Thymus (tissue), 11 donors: ENCODE data around the gene SEZ6L. TPM values are rescaled to one million over a fixed set of nuclear protein-coding genes. Genes with fewer than 3 reads are reported as not detected.

ENCODE experiments used
- DNase-seq, 9 donors: peaks; one replicate each; pipeline ENCODE4 v3.0.0-alpha.2; 2013; ENCODE audit warnings: low spot score in 9 of 9, low read depth in 6 of 9, missing footprints in 1 of 9
- H3K27ac ChIP-seq, 2 donors: one replicate each; pipeline ENCODE4 v1.5.1; 2013; ENCODE audit warnings: control low read depth in 1 of 2, low read depth in 1 of 2, low read length in 1 of 2, mild to moderate bottlenecking in 1 of 2, moderate library complexity in 1 of 2
- H3K27me3 ChIP-seq, 2 donors: one replicate each; pipeline ENCODE4 v1.5.1; 2013; ENCODE audit warnings: low read length in 1 of 2; ENCODE audit not compliant: control insufficient read depth in 2 of 2, insufficient read depth in 1 of 2
- H3K36me3 ChIP-seq, 2 donors: one replicate each; pipeline ENCODE4 v1.5.1; 2013; ENCODE audit warnings: low read length in 1 of 2, mild to moderate bottlenecking in 1 of 2, moderate library complexity in 1 of 2; ENCODE audit not compliant: control insufficient read depth in 2 of 2, insufficient read depth in 2 of 2
- H3K4me1 ChIP-seq, 2 donors: one replicate each; pipeline ENCODE4 v1.5.1; 2013; ENCODE audit warnings: low read length in 2 of 2; ENCODE audit not compliant: control insufficient read depth in 2 of 2, insufficient read depth in 2 of 2
- H3K4me3 ChIP-seq, 2 donors: one replicate each; pipeline ENCODE4 v1.5.1; 2013; ENCODE audit warnings: low read length in 2 of 2, control low read depth in 1 of 2, mild to moderate bottlenecking in 1 of 2
- H3K9me3 ChIP-seq, 2 donors: one replicate each; pipeline ENCODE4 v1.5.1; 2013; ENCODE audit warnings: low read length in 1 of 2, mild to moderate bottlenecking in 1 of 2; ENCODE audit not compliant: control insufficient read depth in 2 of 2, insufficient read depth in 1 of 2
- WGBS: extraction: QIAGEN DNeasy Blood & Tissue Kit; methylation state at CpG from one replicate; pipeline ENCODE4 v1.1.7; 2013; 5-methylcytosine and 5-hydroxymethylcytosine counted together
- polyA plus RNA-seq: library from polyadenylated mRNA; stranded (reverse); fragments of 200-250 nt; gene quantifications from one replicate; pipeline ENCODE4 v1.2.3, GENCODE V29; 2013
- total RNA-seq: library from RNA; stranded (reverse); fragments of 120-200 nt; gene quantifications from one replicate; pipeline ENCODE4 v1.2.4, GENCODE V29; 2013
- donor health status: healthy.

The SEZ6L gene
- total and polyA plus RNA-seq, 2 donors = 0.37 to 0.90 TPM

- Histone ChIP-seq H3K4me3 (no peak overlapping the region), H3K36me3 (no peaks in the 10 kb centered on the region), H3K9me3 (no peaks in the 10 kb centered on the region), H3K27me3 (no peaks in the 10 kb centered on the region), H3K4me1 (peaks cover 0 to 6% of the 10 kb centered on the region in 2 donors), H3K27ac (no peak overlapping the region)
- 89% methylated on average over 4 of the region's 4 CpGs for WGBS
- no peak for DNase-seq
Observed at GRCh38 chr22:26324150-26324549, 154.9 kb downstream of the SEZ6L start.

- H3K27me3 ChIP-seq = no peaks in the 10 kb centered on the region
- no peaks in the 10 kb centered on the region for H3K9me3 ChIP-seq
- H3K27ac ChIP-seq = no peak overlapping the region
- H3K4me1 ChIP-seq = peaks cover 0 to 2% of the 10 kb centered on the region in 2 donors
- WGBS = 90% methylated on average over 4 of the region's 4 CpGs
- no peak overlapping the region for H3K4me3 ChIP-seq
- DNase-seq = no peak
- no peaks in the 10 kb centered on the region for H3K36me3 ChIP-seq
Observed at GRCh38 chr22:26325641-26326040, 156.4 kb downstream of the SEZ6L start.

GRCh38 chr22:26326803-26327202 lies 157.5 kb downstream of the SEZ6L start:
- Histone ChIP-seq H3K4me3 (no peak overlapping the region), H3K27ac (no peak overlapping the region), H3K27me3 (no peaks in the 10 kb centered on the region), H3K9me3 (no peaks in the 10 kb centered on the region), H3K36me3 (no peaks in the 10 kb centered on the region), H3K4me1 (no peaks in the 10 kb centered on the region)
- peak in 1 of 9 donors; percentile 15 for DNase-seq
- WGBS = 75% methylated on average over 20 of the region's 20 CpGs

GRCh38 chr22:26327306-26327705 lies 158.0 kb downstream of the SEZ6L start:
- 96% methylated on average over 6 of the region's 6 CpGs for WGBS
- no peaks in the 10 kb centered on the region for H3K4me1 ChIP-seq
- H3K36me3 ChIP-seq = no peaks in the 10 kb centered on the region
- no peak overlapping the region for H3K4me3 ChIP-seq
- H3K27ac ChIP-seq = no peak overlapping the region
- H3K9me3 ChIP-seq = no peaks in the 10 kb centered on the region
- no peak for DNase-seq
- no peaks in the 10 kb centered on the region for H3K27me3 ChIP-seq

- no peaks in the 10 kb centered on the region for H3K4me1 ChIP-seq
- no peak overlapping the region for H3K27ac ChIP-seq
- no peak overlapping the region for H3K4me3 ChIP-seq
- H3K36me3 ChIP-seq = no peaks in the 10 kb centered on the region
- 90% methylated on average over 8 of the region's 8 CpGs for WGBS
- DNase-seq = no peak
- H3K9me3 ChIP-seq = no peaks in the 10 kb centered on the region
- no peaks in the 10 kb centered on the region for H3K27me3 ChIP-seq
Observed at GRCh38 chr22:26328221-26328620, 159.0 kb downstream of the SEZ6L start.

GRCh38 chr22:26330971-26331625 lies 161.8 kb downstream of the SEZ6L start:
- no peaks in the 10 kb centered on the region for H3K27me3 ChIP-seq
- WGBS = 27% methylated on average over 4 of the region's 4 CpGs
- H3K27ac ChIP-seq = no peak overlapping the region
- H3K4me1 ChIP-seq = no peaks in the 10 kb centered on the region
- no peaks in the 10 kb centered on the region for H3K36me3 ChIP-seq
- peak in 7 of 9 donors; percentile 38 to 68 (median 47) for DNase-seq
- no peak overlapping the region for H3K4me3 ChIP-seq
- H3K9me3 ChIP-seq = no peaks in the 10 kb centered on the region

GRCh38 chr22:26333088-26333800 lies 164.0 kb downstream of the SEZ6L start:
- H3K36me3 ChIP-seq = no peaks in the 10 kb centered on the region
- WGBS = 74% methylated on average over 5 of the region's 5 CpGs
- no peak overlapping the region for H3K27ac ChIP-seq
- no peaks in the 10 kb centered on the region for H3K27me3 ChIP-seq
- H3K9me3 ChIP-seq = no peaks in the 10 kb centered on the region
- DNase-seq = no peak
- H3K4me1 ChIP-seq = no peaks in the 10 kb centered on the region
- H3K4me3 ChIP-seq = no peak overlapping the region

GRCh38 chr22:26334232-26334631 lies 165.0 kb downstream of the SEZ6L start:
- WGBS = 82% methylated on average over 9 of the region's 9 CpGs
- H3K27me3 ChIP-seq = no peaks in the 10 kb centered on the region

GRCh38 chr22:26336773-26337172 lies 167.5 kb downstream of the SEZ6L start:
- WGBS = 91% methylated on average over 4 of the region's 4 CpGs
- Histone ChIP-seq H3K4me1 (no peaks in the 10 kb centered on the region), H3K36me3 (no peaks in the 10 kb centered on the region), H3K9me3 (no peaks in the 10 kb centered on the region), H3K27me3 (no peaks in the 10 kb centered on the region), H3K27ac (no peak overlapping the region), H3K4me3 (no peak overlapping the region)
- DNase-seq = no peak

More at GRCh38 chr22:26334232-26334631, 165.0 kb downstream of the SEZ6L start:
- H3K4me1 ChIP-seq = no peaks in the 10 kb centered on the region
- H3K9me3 ChIP-seq = no peaks in the 10 kb centered on the region
- DNase-seq = no peak
- H3K36me3 ChIP-seq = no peaks in the 10 kb centered on the region
- H3K4me3 ChIP-seq = no peak overlapping the region
- no peak overlapping the region for H3K27ac ChIP-seq
